ENCODE data around the gene CCDC9. TPM values are rescaled to one million over a fixed set of nuclear protein-coding genes. Genes with fewer than 3 reads are reported as not detected.

The CCDC9 gene
- total RNA-seq, 1 donor from 2014 or later, result 21.6 TPM

DNA sequence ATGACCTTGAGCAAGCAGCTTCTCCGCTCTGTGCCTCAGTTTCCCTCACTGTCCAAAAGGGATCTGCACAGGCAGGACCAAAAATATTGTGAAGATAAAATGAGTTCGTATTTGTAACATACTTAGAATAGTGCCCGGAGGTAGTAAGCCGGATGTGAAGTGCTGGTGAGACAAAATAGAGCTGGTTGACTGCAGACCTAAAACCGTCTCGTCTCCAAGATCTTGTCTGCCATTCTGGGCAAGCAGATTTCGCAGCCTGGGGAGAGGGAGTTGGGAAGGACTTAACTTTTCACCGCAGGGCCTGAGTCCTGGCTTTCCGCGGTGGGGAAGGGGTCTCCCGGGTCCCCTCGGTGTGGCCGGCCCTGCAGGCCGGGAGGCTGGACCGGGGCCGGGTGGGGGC, 17.2 kb upstream of the CCDC9 start:
- H3K27me3 ChIP-seq (ENCODE audit: low read depth), result peaks cover 22% of the 10 kb centered on the region
- no peaks in the 10 kb centered on the region for H3K9me3 ChIP-seq (replicated peaks)
- H3K4me1 ChIP-seq, result peaks cover 42% of the 10 kb centered on the region
- TF ChIP-seq, protein P1, sequence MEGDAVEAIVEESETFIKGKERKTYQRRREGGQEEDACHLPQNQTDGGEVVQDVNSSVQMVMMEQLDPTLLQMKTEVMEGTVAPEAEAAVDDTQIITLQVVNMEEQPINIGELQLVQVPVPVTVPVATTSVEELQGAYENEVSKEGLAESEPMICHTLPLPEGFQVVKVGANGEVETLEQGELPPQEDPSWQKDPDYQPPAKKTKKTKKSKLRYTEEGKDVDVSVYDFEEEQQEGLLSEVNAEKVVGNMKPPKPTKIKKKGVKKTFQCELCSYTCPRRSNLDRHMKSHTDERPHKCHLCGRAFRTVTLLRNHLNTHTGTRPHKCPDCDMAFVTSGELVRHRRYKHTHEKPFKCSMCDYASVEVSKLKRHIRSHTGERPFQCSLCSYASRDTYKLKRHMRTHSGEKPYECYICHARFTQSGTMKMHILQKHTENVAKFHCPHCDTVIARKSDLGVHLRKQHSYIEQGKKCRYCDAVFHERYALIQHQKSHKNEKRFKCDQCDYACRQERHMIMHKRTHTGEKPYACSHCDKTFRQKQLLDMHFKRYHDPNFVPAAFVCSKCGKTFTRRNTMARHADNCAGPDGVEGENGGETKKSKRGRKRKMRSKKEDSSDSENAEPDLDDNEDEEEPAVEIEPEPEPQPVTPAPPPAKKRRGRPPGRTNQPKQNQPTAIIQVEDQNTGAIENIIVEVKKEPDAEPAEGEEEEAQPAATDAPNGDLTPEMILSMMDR (IDR thresholded peaks at IDR 0.05; ENCODE audit: borderline replicate concordance), result no peak
- no peaks in the 10 kb centered on the region for H3K36me3 ChIP-seq
- H3K4me3 ChIP-seq, result peak overlapping the region; percentile 64
- H3K27ac ChIP-seq (replicated peaks), result no peak overlapping the region
- DNase-seq, result no peak
- intact Hi-C loops (cut with micrococcal nuclease), result no loop called here

DNA sequence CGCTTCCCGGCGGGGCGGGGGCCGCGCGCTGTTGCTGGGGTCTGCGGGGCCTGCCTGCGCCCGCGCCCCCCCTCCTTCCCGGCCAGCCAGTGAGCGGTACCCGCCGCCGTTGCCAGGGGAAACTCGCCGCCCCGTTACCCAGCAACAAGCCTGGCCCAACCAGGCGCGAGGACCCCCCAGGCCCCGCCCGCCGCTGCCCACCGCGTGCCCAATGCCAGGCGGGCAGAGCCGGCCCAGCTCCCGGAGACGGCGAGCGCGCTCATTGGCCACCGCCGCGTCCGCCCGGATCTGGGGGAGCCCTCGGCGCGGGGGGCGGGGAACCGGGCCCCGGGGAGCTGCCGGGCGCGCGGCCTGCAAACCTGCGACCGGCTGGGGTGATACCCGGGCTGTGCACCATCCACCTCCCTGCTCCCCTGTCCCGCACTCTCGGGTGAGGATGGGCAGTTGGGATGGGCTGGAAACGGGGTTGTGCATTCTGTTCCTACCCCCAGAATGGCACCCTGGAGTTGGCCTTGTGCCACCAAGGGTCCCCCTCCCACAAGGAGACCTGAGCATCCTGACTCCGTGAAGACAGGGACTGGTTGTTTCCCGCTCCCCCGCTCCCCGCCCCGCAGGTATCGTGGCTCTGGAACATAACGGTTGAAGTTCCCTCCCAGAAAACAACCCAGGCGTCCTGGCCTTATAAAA, 16.6 kb upstream of the CCDC9 start:
- TF ChIP-seq, protein P1 (IDR thresholded peaks at IDR 0.05; ENCODE audit: borderline replicate concordance), result no peak
- Histone ChIP-seq H3K4me3 (peak overlapping the region; percentile 64), H3K36me3 (no peaks in the 10 kb centered on the region), H3K27ac (replicated peaks) (no peak overlapping the region), H3K27me3 (ENCODE audit: low read depth) (peaks cover 22% of the 10 kb centered on the region), H3K9me3 (replicated peaks) (no peaks in the 10 kb centered on the region), H3K4me1 (peaks cover 47% of the 10 kb centered on the region)
- intact Hi-C loops (cut with micrococcal nuclease), result no loop called here
- DNase-seq, result peak; percentile 40

DNA sequence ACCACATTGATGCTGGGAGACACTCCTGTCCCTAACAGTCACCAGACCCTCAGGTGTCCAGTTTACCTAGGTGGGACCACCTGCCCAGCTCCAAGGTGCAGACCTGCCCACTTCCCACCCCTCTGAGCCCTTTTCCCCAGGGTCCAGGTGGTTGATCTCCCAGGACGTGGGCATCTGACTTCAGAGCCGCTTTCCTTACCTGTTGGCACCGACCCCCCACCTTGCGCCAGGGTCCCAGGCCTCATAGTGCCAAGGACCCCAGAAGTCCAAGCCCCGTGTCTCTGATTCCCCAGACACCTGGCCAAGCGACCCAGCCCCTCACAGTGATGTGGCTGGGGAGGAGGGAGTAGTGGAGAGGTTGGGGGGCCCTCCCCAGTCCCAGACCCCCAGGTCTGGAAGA, 15.8 kb upstream of the CCDC9 start:
- H3K27ac ChIP-seq (replicated peaks), result no peak overlapping the region
- intact Hi-C loops (cut with micrococcal nuclease), result no loop called here

DNA sequence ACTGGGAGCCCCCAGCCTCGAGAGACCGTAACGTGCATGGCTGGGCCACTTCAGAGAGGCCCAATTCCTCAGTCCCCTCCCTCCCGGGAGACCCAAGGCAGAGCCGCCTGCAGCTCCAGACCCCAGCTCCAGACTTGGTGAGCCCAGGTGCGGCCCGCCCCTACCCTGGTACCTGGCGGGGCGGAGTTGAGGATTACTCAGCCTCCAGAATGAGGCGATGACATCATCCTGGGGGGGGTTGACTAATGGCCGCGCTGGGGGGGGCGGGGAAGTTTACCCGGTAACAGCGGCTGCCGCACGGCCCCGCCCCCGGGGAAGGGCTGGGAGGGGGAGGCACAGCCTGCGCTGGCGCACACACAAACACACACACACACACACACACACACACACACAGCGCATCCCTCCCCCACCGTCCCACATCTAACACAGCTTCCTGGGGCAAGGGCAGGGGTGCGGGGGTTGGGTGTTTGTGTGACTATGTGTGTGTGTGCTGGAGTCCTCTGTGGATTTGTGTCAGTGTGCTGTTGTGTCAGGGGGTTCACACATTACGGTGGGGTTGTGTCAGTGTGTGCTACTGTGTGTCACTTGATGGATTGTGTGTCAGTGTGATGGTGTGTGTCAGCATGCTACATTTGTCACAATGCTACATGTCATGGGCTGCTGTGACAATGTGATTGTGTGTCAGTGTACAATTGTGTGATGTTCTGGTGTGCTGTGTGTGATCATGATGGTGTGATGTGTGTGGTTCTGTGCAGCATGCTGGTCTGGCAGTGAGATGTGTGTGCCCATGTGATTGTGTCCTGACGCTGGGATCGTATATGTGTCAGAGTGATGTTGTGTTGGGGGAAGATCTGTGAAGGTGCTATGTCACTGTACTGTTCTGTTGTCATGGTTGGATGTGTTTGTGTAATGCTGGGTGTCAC, 15.1 kb upstream of the CCDC9 start:
- no peaks in the 10 kb centered on the region for H3K9me3 ChIP-seq (replicated peaks)
- intact Hi-C loops (cut with micrococcal nuclease), result no loop called here
- H3K4me1 ChIP-seq, result peaks cover 49% of the 10 kb centered on the region
- H3K27me3 ChIP-seq (ENCODE audit: low read depth), result peaks cover 22% of the 10 kb centered on the region
- H3K36me3 ChIP-seq, result no peaks in the 10 kb centered on the region
- TF ChIP-seq, protein P1 (IDR thresholded peaks at IDR 0.05; ENCODE audit: borderline replicate concordance), result no peak
- no peak overlapping the region for H3K27ac ChIP-seq (replicated peaks)
- DNase-seq, result peak; percentile 59
- no peak overlapping the region for H3K4me3 ChIP-seq

More for the DNA sequence above, 15.8 kb upstream of the CCDC9 start:
- Histone ChIP-seq H3K4me3 (no peak overlapping the region), H3K27me3 (ENCODE audit: low read depth) (peaks cover 22% of the 10 kb centered on the region), H3K36me3 (no peaks in the 10 kb centered on the region), H3K4me1 (peaks cover 49% of the 10 kb centered on the region), H3K9me3 (replicated peaks) (no peaks in the 10 kb centered on the region)
- DNase-seq, result no peak
- TF ChIP-seq, protein P1 (IDR thresholded peaks at IDR 0.05; ENCODE audit: borderline replicate concordance), result no peak

DNA sequence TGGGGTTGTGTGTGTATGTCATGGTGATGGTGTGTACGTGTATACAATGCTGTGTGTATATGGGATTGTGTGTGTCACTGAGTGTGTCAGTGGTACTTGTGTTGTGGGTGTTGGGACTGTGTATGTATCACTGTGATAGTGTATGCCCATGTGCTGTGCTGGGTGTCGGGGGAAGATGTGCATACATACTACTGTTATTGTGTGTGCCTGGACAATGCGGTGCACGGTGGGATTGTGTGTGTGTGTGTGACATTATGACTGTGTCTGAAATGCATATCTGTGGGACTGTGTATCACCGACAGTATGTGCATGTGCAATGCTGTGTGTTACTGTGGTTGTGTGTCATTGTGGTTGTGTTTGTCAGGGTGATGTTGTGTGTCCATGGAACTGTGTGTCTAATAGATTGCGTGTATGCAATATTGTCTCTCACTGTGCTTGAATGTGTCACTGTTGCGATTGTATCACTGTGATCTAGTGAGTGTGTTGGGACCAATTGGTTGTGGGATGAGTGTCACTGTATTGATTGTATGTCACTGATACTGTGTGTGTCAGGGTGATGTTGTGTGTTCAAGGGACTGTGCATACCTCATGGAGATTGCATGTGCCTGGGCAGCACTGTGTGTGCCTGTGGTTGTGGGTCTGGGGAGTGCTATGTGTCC, 14.3 kb upstream of the CCDC9 start:
- Histone ChIP-seq H3K4me1 (peaks cover 49% of the 10 kb centered on the region), H3K9me3 (replicated peaks) (no peaks in the 10 kb centered on the region), H3K4me3 (no peak overlapping the region), H3K27ac (replicated peaks) (peak overlapping the region; percentile 70), H3K36me3 (no peaks in the 10 kb centered on the region), H3K27me3 (ENCODE audit: low read depth) (peaks cover 22% of the 10 kb centered on the region)
- no peak for DNase-seq
- intact Hi-C loops (cut with micrococcal nuclease), result no loop called here
- TF ChIP-seq, protein P1 (IDR thresholded peaks at IDR 0.05; ENCODE audit: borderline replicate concordance), result no peak
